Stimulated activated CD8-positive, alpha-beta memory T cell treated with anti-CD3 and anti-CD28 coated beads, Interleukin-7, amount 100 ng/mL, for 4 hours (primary cell): ENCODE measurements around the gene HMGN4.
"Not testable (repeated sequence)": the region's sequence is repeated elsewhere in the genome, so short reads cannot be mapped to it uniquely, and the experiment has no call there.

Experiments used
- DNase-seq, 2 donors: peaks; one replicate each; pipeline ENCODE4 v3.0.0-alpha.2; 2020; ENCODE audit warnings: low read depth in 2 of 2

Gene HMGN4

DNA sequence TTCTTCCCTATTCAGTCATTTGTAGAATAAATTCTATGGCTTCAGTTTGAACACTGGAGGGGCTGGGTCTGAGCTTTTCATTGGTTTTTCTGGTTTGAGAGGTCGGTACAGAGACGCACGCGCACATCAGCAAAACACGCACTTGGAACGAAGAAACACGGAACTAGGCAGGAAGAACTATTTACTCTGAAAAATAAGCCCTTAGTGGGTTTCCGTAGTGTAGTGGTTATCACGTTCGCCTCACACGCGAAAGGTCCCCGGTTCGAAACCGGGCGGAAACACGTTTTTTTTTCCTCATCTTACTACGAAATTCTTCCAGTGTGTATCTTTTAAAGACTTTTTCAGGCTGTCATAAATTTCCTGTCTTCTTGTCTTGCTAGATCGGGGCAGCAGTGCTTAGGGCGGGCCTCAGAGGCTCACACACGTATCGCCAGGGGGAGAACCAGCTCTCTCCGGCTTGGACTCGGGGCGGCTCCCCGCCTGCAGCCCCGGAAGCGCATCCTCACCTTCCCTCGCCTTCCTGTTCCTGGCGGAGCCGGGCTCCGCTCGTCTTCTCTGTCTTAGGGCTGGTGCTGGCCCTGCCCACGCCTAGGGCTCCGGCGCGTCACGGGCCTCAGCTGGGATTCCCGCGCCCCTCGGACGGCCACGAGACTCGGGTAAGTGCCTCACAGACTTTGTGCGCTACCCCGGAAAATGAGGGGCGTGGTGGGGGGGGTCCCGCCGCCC, at the start of gene HMGN4:
Gene HMGN4 (plus strand): TSS at position 521 of the 726 bp plus-strand sequence. CDS start 6,841 bp downstream, outside the sequence.
- peak; percentile 72 to 78 for DNase-seq

DNA sequence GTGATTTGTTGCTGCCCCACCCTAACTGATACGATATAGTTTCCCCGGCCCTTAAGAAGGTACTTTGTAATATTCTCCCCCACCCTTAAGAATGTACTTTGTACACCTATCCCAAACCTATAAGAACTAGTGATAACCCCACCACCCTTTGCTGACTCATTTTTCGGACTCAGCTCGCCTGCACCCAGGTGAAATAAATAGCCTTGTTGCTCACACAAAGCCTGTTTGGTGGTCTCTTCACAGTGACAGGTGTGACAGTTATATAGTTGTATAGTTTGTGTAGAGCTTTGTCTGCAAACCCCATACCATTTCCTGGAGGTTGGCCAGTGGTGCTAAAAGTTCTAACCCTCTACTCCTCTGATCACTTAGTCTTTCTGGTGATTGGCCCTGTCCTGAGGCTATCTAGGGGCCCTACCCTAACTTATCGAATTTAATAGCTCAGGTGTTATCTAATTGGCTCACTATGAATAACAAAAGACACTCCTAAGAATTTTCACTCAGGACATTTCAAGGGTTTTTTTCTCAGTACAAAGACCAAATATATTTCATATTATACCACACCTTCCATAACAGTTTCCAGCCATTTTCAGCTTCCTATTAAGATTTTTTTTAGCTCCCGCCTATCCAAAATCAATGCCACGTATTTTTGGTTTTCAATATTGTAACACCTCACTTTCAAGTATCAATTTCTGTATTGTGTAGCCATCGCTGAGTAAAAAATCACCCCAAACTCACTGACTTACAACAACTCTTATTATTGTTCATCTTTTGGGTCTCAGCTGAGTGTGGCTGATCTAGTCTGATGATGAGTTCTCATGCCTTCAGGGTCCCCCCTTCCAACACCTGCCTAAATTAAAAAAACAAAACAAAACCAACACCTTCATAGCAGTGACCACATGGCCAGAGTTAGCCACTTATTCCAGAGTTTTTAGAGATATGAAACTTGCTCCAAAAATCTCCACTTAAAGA, 47.9 kb upstream of the HMGN4 start:
- DNase-seq = no peak

DNA sequence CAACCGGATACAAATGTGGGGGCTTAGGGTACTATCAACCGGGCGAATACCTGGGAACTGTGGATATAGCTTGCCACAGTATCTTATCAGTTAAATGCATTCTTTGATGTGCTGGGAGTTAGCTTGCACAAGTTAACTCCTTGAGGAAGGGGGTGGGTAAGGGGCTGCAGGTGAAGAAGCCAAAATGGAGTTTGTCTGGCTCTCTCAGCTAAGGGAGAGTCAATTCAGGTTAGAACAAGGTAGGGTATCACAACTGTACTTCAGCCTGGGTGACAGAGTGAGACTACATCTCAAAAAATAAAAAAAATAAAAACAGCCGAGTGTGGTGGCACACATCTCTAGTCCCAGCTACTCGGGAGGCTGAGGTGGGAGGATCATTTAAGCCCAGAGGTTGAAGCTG, 46.6 kb upstream of the HMGN4 start:
- DNase-seq = no peak

DNA sequence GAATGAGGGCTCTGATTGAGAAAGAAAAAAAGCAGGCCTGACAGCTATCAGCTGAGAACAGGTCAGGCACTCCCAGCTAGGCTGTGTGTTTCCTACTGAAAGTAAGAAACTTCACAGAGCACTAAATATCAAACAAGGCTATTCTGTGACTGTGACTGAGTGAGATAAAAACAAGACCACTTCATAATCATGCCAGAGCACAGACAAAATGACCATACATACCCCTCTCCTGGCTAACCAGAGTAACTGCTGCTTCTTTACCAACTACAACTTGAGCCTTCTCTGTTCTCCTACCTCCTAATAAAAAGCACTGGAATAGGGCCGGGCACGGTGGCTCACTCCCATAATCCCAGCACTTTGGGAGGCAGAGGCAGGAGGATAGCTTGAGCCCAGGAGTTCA, 44.9 kb upstream of the HMGN4 start:
- DNase-seq = no peak

- no peak for DNase-seq
Observed at GRCh38 chr6:26494117-26494516, 44.0 kb upstream of the HMGN4 start.

- no peak for DNase-seq
Observed at GRCh38 chr6:26495281-26495680, 42.9 kb upstream of the HMGN4 start.

- DNase-seq = no peak
Observed at GRCh38 chr6:26497610-26498009, 40.6 kb upstream of the HMGN4 start.

DNA sequence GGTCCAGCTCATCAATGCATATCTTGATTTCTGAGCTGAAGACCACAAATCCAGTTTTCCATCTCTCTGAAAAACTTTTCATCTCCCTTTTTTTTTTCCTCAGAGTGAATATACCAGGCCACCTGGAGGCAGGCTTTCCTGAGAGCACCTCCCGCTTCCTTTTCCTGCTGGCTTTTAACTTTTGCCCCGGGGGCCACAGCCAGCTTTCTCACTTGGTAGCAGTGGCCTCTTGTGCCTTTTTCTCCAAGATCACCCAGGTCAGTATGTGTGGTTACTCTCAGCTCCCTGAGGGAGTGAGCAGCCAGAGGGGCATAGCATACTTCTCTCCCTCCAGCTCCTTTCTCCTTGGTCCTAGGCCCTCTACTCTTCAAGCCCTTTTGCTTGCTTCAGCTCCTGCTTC, 38.1 kb upstream of the HMGN4 start, which contains the start of gene BTN1A1:
Gene BTN1A1 (plus strand): TSS at position 202 of the 400 bp plus-strand sequence. CDS start 984 bp downstream, outside the sequence.
- DNase-seq = no peak

DNA sequence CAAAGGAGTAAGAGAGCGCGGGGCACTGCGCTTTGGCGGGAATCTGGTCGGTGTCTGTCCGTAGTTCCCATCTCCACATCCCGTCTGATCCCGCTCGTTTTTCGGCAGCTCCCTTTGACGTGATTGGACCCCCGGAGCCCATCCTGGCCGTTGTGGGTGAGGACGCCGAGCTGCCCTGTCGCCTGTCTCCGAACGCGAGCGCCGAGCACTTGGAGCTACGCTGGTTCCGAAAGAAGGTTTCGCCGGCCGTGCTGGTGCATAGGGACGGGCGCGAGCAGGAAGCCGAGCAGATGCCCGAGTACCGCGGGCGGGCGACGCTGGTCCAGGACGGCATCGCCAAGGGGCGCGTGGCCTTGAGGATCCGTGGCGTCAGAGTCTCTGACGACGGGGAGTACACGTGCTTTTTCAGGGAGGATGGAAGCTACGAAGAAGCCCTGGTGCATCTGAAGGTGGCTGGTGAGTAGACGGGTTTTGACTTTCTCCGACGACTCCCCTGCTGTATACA, 36.6 kb upstream of the HMGN4 start:
- peak in 1 of 2 donors; percentile 13 for DNase-seq

- no peak for DNase-seq
Observed at GRCh38 chr6:26502165-26502564, 36.0 kb upstream of the HMGN4 start.

DNA sequence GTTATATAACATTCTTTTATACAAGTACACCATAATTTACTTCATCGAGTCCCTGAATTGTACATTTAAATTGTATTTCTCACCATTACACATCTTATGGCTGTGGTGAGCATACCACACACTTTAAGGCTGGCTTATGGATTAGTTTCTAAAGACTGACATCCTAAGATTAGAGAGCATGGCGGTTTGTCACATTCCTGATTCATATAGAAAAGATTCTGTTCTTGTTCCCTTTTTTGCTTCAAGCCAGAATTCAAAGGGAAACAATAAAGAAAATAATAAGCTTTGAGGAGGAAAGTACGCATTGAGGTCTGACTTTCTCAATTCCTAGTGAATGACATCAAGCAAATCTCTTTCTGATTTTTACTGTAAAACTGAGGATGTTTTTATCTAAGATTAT, 35.5 kb upstream of the HMGN4 start:
- no peak for DNase-seq

DNA sequence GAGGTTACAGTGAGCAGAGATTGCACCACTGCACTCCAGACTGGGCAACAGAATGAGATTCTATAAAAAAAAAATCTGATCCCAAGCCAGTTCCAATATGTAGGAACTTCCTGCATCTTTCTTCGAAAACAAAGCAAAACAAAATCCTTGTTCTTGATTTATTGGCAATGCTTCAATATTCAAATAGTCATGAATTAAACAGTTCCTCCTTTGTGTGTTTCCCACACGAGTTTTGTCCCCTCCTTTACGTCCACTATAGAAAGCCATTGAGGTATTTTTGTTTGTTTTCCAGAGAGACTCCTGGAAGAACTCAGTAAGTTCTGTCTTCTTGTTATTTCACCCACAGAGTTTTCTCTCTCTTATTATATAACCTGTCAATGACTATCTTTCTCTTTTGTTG, 30.5 kb upstream of the HMGN4 start:
- no peak for DNase-seq

DNA sequence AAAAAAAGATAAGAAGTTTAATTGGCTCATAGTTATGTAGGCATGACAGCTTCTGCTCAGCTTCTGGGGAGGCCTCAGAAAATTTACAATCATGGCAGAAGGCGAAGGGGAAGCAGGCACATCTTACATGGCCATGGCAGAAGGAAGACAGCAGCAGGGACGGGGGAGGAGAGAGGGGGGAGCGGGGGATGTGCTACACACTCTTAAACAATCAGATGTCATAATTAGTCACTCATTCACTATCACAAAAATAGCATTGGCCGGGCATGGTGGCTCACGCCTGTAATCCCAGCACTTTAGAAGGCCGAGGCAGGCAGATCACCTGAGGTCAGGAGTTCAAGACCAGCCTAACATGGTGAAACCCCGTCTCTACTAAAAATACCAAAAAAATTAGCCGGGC, 27.1 kb upstream of the HMGN4 start:
- DNase-seq = not testable (repeated sequence)

- no peak for DNase-seq
Observed at GRCh38 chr6:26514984-26515383, 23.2 kb upstream of the HMGN4 start.

DNA sequence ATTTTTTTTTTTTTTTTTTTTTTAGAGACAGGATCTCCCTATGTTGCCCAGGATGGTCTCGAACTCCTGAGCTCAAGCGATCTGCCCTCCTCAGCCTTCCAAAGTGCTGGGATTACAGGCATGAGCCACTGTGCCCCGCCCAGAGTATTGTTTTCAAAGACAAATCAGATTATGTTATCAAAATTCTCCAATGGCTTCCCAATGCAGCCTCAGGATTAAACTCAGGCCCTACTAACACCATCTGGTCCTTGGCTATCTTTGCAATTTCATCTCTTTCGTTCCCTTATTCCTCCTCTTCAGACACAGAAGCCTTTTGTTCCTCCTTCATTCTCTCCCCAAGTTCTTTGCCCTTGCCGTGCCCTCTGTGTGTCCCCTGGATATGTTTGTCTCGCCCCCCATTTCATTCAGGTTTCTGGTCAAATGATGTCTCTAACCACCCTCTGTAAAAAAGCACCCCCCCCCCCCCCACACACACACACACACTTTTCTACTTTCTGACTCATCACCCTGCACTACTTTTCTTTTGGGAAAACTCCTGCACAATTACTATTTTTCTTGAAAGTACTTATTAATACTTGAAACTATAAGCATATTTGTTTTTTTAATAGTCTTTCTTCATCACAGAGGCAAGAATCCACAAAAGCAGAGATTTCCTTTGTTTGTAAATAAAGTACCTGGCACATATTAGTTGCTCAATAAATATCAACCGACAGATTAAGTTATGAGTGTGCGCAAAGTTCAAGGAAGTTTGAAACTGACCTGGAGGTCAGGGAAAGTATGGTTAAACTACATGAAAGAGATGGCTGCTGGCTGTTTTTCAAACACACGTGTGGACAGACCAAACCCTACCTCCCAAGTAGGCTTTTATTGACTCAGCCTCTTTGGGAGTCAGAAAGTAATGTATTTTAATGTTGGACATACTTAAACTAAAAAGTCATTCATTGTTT, 21.4 kb upstream of the HMGN4 start:
- DNase-seq = no peak

DNA sequence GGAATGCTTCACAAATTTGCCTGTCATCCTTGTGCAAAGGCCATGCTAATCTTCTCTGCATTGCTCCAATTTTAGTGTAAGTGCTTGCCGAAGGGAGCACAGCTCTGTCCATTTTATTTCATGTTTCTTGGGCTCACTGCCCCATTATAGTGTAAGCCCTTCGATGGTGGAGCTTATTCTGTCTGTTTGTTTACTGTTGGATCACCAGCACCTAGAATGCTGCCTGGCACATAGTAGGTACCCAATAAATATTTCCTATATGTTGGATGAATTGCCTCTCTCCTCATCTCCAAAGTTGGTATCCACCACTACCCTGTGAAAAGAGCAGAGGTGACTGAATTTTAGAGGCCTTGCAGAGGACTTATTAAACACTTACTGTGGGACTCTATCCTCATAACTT, 18.8 kb upstream of the HMGN4 start:
- DNase-seq = no peak

GRCh38 chr6:26520237-26520849, 17.8 kb upstream of the HMGN4 start:
- peak in 1 of 2 donors; percentile 5 for DNase-seq

GRCh38 chr6:26520850-26521599, 17.1 kb upstream of the HMGN4 start:
- DNase-seq = peak; percentile 79 to 82

DNA sequence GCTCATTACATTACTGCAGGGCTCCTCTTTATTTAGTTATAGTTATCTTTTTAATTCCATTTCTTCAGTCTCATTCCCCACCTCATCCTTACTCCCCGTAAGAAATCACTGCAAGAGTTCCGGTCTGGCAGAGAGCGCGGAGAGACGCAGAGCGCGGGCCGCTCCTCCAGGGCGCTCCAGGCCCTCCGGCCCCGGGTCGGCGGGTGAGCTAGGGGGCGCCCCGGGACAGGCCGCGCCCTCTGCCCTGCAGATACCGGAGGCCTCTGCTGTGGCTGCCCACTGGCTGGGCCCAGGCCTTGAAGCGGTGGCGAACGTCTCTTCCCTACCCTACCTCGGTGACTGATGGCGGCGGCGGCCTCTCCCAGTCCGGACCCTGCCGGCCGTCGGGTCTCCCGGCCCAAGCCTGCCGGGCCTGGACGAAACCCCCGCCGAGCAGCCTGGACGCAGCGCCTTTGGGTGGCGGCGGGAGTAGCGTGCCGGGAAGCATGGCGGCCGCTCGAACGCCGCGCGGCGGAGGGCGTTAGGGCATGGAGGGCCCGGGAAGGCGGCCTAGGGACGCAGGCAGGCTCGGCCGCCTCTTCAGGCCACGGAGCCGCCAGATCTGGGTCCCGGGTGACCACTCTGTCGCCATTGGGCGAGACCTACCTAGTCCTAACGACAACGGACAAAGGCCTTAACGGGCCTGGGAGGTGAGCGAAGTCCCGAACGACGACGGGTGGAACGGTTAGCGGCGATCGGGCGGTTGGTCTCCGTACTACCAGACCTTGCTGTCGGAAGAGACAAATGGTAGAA, 16.4 kb upstream of the HMGN4 start:
- DNase-seq = peak; percentile 13 to 66
